NCI-H2196 (cell line): ENCODE results near the gene APBB3.
A peak's percentile ranks its signal among the peaks of the same experiment; 100 is the strongest.

Source experiments
- DNase-seq: peaks from one replicate; lab custom pipeline; 2025; ENCODE audit not compliant: unreplicated experiment; lab: John Stamatoyannopoulos, UW

Gene APBB3

DNA sequence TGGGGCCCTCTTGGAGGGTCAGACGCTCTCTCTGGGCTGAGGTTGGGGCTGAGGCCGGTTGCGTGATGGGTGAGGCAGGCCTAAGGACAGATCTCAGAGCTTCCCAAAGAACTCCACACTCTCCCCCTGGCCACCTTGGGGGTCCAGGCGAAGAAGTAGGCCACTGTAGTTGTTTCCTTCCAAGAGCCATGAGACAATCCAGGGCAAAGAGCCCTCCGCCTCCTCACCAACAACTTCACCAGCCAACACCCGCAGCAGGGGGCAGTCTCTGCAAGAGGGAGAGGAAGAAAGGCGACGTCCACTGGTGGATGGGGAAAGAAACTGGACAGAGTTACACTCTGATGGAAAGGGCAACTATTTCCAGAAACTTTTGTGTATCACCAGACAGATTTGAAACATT lies 10.9 kb upstream of the APBB3 start:
- DNase-seq = no peak

- DNase-seq = no peak
These were observed 9.8 kb upstream of the APBB3 start for GRCh38 chr5:140574165-140574564.

DNA sequence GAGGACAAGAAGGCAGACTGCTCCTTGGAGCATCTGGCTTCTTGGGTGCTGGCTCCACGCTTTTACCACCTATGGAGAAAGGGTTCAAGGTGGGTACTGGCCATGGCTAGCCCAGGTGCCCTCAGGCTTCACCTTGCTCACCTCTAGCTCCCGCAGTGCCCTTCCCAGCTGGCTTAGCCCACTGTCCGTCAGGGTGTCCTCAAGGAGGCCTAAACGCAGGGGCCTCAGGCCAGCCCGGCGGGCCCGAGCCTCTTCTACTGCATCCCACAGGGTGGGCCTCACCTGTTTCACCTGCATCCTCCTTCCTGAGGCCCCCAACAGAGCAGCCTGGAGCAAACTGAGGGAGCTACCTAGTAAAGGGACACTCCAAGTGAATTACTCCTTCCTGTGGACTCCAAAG lies 9.3 kb upstream of the APBB3 start:
- no peak for DNase-seq

DNA sequence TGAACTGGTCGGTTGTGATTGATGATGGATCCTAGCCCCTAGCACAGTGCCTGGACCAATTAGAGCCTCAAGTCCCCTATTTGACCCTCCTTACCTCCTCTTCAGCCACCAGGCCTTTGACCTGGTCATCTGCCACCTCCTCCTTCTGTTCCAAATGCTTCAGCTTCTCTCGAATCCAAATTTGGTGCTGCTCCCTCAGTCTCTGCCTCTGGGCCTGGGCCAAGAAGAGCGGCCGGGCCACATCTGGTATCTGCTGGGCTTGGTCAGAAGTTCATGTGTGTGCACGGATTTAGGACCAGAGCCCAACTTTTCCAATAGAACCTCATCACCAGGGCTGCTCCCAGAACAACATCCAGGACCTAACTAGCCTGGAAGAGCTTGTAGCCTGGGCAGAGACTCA lies 6.7 kb upstream of the APBB3 start:
- no peak for DNase-seq

- DNase-seq = no peak
These were observed 6.1 kb upstream of the APBB3 start for GRCh38 chr5:140570488-140570887.

DNA sequence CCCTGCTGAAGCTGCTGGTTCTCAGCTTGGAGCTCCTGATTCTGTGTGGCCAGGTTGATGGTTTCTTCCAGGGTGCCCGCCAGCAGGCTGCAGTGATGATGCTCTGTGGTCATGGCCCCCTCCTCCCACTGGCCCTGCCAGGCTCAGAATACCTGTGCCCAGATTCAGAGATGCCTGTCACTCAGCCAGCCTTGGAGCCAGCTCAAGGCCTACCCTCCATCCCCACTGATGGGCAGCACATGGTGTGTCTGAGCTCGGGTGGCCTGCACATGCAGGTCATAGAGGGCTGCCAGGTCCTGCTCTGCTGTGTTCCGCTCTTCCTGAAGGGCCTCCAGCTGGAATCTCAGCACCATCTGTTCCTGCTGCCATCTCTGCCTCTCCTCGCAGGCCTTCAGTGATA lies 5.7 kb upstream of the APBB3 start:
- DNase-seq = no peak

DNA sequence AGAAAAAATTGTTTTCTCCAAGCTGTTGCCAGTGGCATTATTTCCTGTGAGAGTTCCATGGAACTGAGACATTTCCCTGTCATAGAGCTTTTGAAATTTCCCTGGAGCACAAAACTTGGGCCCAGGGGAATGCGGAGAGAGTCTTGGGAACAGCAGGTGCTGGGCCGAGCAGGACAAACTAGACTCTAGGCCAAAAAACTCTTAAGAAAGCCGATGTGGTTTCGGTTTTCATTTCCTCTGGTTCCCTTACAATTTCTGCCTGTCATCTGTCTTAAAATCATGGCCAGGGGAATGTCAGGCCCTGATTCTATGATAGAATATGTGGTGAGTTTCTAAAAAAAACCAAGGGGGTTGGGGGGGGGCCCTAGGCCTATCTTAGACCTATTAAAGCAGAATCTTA lies 4.8 kb upstream of the APBB3 start:
- DNase-seq = no peak

DNA sequence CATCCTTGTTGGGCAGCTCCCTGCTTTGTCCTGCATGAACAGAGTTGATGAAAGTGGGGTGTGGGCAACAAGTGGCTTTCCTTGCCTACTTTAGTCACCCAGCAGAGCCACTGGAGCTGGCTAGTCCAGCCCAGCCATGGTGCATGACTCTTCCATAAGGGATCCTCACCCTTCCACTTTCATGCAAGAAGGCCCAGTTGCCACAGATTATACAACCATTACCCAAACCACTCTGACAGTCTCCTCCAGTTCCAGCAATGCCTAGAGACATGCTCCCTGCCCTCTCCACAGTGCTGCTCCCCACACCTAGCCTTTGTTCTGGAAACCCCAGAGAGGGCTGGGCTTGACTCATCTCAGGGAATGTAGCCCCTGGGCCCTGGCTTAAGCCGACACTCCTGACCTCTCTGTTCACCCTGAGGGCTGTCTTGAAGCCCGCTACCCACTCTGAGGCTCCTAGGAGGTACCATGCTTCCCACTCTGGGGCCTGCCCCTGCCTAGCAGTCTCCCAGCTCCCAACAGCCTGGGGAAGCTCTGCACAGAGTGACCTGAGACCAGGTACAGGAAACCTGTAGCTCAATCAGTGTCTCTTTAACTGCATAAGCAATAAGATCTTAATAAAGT lies 4.2 kb upstream of the APBB3 start:
- DNase-seq = no peak

- DNase-seq = no peak
These were observed 3.5 kb upstream of the APBB3 start for GRCh38 chr5:140567871-140568270.

- no peak for DNase-seq
These were observed 2.9 kb upstream of the APBB3 start for GRCh38 chr5:140567136-140567818.

- no peak for DNase-seq
These were observed 2.3 kb upstream of the APBB3 start for GRCh38 chr5:140566665-140567064.

- no peak for DNase-seq
These were observed 1.3 kb upstream of the APBB3 start for GRCh38 chr5:140565780-140566095.

- DNase-seq = no peak
These were observed 804 bp upstream of the APBB3 start for GRCh38 chr5:140565024-140565779.

DNA sequence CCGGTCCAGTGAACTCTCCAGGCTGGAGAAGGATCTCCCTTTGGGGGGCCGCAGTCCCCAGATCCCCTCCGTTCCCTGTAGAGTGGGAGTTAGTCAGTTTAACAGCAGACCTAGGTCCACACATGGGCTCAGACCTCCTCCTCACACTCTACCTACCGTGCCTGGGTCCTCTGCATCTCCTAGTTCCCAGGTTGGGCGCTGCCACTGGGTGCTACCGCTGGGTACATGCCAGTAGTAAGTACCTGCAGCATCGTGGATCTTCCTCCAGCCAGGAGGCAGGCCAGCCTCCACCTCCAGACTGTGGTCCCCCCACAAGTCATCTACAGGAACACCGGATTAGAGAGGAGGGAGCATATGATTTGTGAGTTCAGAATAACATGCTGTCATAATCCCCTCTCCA lies 802 bp downstream of the APBB3 start:
- no peak for DNase-seq

DNA sequence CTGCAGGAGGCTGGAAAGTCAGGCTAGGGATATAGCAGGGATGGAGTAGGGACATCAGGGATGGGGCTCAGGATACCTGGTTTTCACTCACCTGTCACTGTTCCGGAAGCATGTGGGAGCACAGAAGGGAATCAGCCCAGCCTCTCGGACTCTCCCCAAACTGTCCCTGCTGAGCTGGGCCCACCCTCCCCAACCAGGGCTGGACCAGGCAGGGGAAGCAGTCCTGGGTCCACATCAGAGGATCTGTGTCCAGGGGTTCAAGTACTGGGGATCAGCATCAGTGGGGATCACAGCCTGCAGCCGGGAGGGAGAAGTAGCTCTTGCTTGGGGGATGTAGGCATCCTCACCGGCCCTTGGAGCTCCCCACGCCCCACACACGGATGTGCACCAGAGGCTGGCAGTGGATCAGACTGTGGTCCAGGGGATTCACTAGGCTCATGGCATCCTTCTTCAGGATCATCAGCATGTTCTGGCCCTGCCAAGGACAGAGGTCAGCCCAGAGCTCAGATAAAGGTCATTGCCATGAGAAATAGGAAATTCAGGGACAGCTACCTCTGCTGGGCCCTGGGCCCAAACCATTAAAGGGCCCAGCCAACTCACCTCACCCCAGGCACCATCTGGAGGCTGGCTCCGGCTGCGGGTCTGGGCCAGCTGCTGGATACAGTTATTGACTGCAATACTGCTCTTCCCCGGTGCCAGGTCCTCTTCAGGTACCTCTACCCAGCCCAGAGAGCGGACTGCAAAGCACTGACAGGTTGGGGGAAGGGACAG lies 2.5 kb downstream of the APBB3 start:
- DNase-seq = no peak

DNA sequence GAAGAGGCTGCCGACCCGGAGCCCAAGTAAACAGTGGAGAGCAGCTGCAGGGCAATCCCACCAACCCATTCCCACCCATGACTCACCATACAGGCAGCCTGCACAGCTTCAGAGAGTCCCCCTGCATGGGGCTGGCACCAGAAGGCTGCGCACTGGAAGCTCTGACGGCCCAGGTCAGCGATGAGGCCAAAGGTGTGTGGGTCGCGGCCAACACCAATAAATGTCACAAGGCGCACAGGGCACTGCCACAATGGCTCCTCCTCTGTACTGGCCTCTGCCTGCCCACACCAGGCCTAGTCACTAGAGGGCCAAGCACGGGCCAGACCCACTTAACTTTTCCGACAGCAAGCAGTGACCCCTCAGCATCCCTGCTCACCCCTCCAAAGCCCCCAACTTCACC lies 4.2 kb downstream of the APBB3 start:
- DNase-seq = no peak

GRCh38 chr5:140558542-140558941 lies 5.9 kb downstream of the APBB3 start:
- no peak for DNase-seq

DNA sequence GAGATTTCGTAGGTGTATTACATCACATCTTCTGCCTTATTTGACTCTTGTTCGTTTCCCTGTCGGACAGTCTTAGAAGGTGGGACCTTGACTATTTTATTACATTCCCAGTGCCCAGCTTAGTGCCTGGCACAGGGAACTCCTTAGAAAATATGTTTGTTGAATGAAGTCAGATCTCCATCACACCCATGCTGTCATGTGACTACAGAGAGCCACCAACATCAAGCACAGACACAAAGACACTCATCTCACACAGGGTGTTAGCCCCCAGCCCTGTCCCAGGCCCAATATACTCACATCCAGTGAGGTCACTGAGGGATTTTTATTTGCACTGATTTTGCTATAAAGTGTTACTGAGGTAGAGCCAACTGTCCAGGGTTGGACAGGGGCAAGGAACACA lies 6.4 kb downstream of the APBB3 start:
- DNase-seq = no peak

DNA sequence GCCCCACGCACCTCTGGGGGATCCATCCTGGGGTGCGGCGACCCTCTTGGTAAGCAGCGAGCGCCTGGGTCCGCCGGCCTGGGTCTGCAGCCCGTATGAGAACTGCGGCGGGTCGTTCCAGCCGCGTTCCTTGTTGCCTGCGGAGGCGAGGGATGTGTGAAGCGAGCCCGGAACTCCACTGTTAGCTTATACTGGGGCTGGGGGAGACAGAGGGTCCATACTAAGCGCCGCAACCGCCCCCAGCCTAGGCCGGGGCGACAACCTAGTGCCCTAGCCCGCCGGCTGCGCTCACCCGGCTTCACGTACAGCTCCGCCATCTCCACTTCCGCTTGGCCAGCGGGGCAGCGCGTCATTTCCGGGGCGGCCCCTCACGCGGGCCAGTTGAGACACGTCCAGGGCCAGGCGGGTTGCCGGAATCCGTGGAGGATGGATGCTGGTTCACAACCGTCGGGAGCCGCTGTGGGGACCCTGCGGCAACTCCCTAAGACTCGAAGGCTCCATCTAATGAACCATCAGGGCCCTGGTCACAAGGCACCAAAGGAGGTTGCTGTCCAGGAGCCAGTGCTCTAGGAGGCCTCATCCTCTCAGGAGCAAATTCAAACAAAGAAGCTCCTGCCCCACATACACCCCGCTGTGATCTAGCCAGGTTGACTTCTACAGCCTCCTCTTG lies 7.1 kb downstream of the APBB3 start, which contains the start of gene SRA1:
TSS of gene SRA1 (minus strand) at position 338 of the 670 bp plus-strand sequence. CDS start at position 317, 21 bp downstream.
- DNase-seq = peak; percentile 95

DNA sequence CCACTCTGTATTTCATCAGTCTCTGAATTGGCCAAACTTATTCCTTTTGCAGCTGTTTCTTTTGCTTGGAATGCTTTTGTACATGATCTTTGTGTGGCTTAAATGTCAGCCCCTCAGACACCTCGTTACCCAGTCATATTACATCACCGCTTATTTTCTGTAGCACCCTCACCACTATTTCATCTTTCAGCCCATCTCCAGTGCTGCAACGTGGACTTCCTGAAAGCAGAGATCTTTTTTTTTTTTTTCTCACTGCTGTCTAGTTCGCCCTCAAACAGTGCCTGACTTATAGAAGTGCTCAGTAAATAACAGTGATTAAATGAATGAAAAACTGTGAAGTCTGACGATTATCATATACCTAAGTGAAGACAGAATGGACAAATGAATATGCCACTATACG lies 8.0 kb downstream of the APBB3 start:
- DNase-seq = no peak

GRCh38 chr5:140555747-140556312 lies 8.6 kb downstream of the APBB3 start:
- no peak for DNase-seq
